GM18505 (cell line): ENCODE results near the gene SLC5A10.

ENCODE experiments used
- ATAC-seq: cut with Tn5 transposase; IDR thresholded peaks from one replicate; pipeline ENCODE4 v1.9.1; 2021; ENCODE audit not compliant: unreplicated experiment
- POLR2A ChIP-seq: IDR thresholded peaks from 4 replicates; pipeline ENCODE4 v1.6.1; 2011; ENCODE audit warnings: borderline replicate concordance; ENCODE audit not compliant: insufficient read depth, insufficient read length; ENCODE audit errors: extremely low read depth

The SLC5A10 gene

GRCh38 chr17:19000531-19001325 lies 48.8 kb downstream of the SLC5A10 start:
- no peak for ATAC-seq
- no peak for TF ChIP-seq POLR2A

- TF ChIP-seq POLR2A: no peak
- ATAC-seq: no peak
These were observed 50.1 kb downstream of the SLC5A10 start for GRCh38 chr17:19001907-19002590.

- ATAC-seq: no peak
- TF ChIP-seq POLR2A: no peak
These were observed 51.0 kb downstream of the SLC5A10 start for GRCh38 chr17:19002805-19003542.

GRCh38 chr17:19003543-19004420 lies 51.8 kb downstream of the SLC5A10 start:
- no peak for ATAC-seq
- no peak for TF ChIP-seq POLR2A

- TF ChIP-seq POLR2A: peak; percentile 77
- ATAC-seq: peak; percentile 74
These were observed 52.6 kb downstream of the SLC5A10 start, which contains the start of gene FAM83G for GRCh38 chr17:19004421-19005136. TSS of gene FAM83G (minus strand) at chr17:19004764. CDS start at chr17:19004041, 723 bp downstream.

- no peak for TF ChIP-seq POLR2A
- ATAC-seq: peak; percentile 14
These were observed 53.3 kb downstream of the SLC5A10 start for GRCh38 chr17:19005137-19005773.

- TF ChIP-seq POLR2A: no peak
- no peak for ATAC-seq
These were observed 53.9 kb downstream of the SLC5A10 start for GRCh38 chr17:19005789-19006430.

GRCh38 chr17:19006698-19007097 lies 54.7 kb downstream of the SLC5A10 start:
- no peak for ATAC-seq
- no peak for TF ChIP-seq POLR2A

- TF ChIP-seq POLR2A: no peak
- no peak for ATAC-seq
These were observed 58.0 kb downstream of the SLC5A10 start for GRCh38 chr17:19009970-19010369.

GRCh38 chr17:19010729-19011505 lies 59.0 kb downstream of the SLC5A10 start:
- no peak for TF ChIP-seq POLR2A
- ATAC-seq: no peak
